ENCODE measurements around the gene HSPBP1.

Gene HSPBP1

DNA sequence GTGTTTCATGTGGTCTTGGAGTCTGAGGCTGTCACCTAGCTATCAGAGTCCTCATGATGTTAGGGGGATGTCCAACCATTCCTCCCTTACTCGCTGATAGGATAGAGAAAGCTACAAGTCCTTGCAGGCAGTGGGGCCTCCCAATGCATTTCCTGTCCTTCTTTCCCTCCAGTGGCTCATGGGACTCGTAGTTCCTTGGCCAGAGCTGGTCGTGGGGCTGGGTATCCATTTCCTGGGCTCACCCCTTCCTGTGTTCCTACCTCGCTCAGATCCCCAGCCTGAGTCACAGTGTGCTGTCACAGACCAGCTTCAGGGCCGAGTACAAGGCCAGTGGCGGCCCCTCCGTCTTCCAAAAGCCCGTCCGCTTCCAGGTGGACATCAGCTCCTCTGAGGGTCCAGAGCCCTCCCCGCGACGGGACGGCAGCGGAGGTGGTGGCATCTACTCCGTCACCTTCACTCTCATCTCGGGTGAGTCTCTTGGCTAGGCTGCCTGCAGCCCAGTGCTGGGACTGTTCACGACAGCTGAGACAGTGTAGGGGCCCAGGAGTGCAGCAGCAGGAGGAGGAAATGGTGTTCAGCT lies 26.2 kb upstream of the HSPBP1 start:
- no peak for DNase-seq

DNA sequence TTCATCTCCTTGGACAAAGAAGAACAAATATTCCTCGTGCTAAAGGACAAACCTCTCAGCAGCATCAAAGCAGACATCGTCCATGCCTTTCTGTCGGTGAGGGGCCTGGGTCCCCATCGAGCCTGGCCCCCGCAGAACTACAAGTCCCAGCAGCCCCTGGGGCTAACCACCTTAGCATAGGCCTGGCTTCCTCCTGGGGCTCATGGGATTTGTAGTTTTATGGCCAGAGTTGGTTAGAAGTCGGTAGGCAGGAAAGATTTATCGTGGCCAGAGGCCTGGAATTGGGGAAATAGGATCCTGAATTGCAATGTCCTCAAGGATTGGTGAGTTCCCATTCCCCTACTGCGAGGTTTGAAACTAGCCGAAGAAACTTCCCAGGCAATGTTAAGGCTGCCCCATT lies 25.6 kb upstream of the HSPBP1 start:
- peak; percentile 33 for DNase-seq

DNA sequence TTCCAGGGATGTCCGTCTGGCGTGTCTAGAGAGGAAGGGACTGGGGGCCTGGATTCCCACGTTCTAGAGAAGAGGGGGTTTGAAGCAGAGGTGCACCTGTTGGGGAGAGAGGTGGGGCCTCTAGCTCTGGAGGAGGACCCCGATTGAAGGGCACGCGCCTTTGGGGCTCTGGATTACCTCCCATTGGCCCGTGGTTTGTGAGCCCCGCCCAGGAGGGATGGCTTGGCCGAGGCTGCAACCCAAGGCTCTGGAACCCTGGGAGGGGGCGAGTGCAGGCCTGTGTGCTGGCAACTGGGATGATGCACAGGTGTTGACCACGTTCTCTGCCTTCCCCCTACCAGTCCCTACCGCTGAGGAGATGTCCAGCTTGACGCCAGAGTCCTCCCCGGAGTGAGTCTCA lies 25.1 kb upstream of the HSPBP1 start:
- no peak for DNase-seq

DNA sequence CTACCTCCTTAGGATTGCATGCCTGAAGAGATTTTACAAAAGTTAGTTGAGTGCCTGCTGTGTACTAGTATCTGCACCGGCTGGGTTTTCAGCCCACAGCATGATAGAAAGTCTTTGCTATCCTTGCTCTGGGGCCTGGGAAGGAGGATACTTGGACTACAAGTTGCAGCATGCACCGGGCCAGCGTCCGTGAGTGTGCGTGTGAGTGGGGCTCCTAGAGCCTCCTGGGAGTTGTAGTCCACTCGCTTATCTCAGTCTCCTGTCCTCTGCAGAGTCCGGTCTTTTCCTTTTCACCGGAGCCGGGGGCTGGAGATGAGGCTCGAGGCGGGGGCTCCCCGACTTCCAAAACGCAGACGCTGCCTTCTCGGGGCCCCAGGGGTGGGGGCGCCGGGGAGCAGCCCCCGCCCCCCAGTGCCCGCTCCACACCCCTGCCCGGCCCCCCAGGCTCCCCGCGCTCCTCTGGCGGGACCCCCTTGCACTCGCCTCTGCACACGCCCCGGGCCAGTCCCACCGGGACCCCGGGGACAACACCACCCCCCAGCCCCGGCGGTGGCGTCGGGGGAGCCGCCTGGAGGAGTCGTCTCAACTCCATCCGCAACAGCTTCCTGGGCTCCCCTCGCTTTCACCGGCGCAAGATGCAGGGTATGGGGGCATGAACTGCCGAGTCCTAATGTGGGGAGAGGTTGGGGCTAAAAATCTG lies 24.5 kb upstream of the HSPBP1 start:
- no peak for DNase-seq

- no peak for DNase-seq
Observed at GRCh38 chr19:55303477-55303876, 23.6 kb upstream of the HSPBP1 start.

DNA sequence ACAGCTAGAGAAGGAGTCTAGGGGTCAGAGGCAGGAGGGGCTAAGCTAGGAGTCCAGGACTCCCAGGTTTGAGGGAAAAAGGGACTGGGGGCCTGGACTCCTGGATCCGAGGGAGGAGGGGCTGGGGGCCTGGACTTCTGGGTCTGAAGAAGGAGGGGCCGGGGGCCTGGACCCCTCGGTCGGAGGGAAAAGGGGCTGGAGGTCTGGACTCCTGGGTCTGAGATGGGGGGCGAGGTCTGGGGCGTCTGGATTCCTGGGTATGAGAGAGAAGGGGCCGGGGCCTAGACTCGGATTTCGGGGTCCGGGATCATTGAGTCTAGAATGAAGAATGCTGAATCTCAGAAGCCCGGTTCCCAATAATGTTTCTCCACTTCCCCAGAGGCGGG lies 22.4 kb upstream of the HSPBP1 start:
- DNase-seq, result no peak

DNA sequence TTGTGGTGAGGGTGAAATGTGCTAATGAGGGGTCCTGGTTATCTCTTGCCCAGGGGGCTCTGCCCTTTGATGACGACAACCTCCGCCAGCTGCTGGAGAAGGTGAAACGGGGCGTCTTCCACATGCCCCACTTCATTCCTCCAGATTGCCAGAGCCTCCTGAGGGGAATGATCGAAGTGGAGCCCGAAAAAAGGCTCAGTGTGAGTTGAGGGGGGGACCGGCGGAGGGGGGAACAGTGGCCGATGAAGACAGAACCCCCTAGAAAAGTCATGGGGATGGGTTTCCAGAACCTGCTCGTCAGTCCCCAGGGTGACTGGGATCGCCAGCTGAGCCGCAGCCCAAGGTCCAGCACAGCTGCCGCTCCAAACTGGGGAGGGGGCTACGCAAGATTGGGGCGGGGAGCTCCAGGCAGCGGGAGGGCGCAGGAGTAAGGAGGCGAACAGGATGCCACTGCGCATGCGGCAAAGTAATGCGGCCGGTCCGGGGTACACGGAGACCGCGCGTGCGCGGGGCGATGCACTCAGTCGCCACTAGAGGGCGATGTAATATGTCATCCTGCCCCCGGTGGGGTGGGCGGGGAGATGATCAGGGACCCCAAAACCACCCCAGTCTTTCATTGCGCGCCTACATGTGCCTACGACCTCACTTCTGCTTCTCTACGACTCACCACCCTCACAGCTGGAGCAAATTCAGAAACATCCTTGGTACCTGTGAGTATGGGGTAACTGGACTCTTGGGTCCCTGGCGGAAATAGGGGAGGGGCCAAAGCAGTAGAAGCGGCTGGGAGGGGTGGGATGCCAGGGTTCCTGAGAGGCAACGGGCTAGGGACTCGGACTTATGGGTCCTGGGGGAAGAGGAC lies 21.8 kb upstream of the HSPBP1 start:
- peak; percentile 79 for DNase-seq

DNA sequence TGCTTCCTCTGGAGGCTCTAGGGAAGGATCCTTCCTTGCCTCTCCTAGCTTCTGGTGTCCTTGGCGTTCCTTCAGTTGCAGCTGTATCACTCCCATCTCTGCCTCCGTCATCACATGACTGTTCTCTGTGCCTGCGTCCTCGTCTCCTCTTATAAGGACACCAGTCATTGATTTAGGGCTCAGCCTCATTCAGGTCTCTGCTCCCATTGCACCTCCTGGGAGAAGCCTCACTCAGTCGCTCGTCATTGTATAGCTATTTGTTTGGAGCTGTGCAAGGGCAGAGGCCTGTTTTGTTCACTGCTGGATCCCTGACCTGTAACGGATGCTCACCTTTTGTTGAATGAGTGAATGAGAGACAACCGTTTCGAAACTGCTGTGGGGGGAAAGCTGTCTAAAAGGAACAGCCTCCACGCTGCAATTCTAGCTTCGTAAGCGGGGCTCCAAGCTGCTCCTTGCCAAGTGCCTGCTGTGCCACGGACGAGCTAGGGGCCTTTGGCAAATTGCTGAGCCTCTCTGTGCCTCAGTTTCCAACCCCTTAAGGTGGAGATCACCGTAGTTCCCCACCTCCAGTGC lies 21.1 kb upstream of the HSPBP1 start:
- DNase-seq, result no peak

GRCh38 chr19:55299991-55300390 lies 20.1 kb upstream of the HSPBP1 start:
- no peak for DNase-seq

DNA sequence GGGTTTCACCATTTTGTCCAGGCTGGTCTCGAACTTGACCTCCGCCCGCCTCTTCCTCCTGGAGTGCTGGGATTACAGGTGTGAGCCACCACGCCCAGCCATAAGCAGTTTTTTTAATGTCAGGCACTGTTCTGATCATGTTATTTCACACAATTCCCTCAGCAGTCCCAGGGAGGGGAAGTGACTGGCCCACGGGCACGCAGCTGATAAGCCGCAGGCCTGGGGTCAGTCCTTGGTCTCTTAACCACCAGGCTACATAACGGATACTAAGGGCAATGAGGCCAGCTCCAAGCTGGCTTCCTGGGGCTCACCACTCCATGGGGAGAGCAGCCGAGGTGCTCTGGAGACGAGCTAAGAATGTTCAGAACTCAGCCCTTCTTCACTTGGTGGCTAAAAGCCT lies 17.4 kb upstream of the HSPBP1 start:
- DNase-seq, result no peak

- no peak for DNase-seq
Observed at GRCh38 chr19:55289117-55289796, 9.3 kb upstream of the HSPBP1 start.

DNA sequence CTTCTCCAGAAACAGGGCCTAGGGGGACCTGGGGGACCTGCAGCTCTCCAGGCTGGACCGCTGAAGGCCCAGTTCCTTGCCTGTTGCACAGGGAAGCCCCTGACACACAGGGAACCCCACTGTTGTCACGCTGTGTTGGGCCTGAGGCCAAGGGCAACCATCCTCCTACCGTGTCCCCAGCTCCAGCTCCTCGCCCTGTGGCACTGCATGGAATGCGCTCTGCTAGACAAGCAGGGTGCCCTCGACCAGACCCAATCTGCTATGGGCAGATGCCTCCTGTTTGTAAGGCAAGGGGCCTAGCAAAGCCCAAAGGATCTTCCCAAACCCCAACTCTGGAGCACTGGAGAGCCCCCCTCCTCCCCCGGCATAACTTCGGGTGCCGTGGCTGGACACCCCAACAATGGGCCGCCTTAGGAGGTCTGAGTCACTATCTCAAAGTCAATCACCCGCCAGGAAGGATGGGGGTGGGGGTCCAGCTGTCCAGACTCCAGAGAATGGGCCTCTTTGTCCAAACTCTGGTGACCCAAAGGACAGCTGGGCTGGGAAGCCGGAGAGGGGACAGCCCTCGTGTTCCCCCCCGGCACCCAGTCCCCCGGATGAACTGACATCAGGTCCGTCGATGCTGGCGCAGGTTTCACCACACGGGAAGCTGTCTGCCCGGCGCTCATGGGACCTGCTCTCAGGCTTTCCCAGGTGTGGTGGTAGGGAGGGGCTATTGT lies 7.6 kb upstream of the HSPBP1 start:
- no peak for DNase-seq

- DNase-seq, result peak; percentile 48
Observed at GRCh38 chr19:55285229-55285890, 5.5 kb upstream of the HSPBP1 start.

- no peak for DNase-seq
Observed at GRCh38 chr19:55284405-55285058, 4.6 kb upstream of the HSPBP1 start.

- DNase-seq, result peak; percentile 29
Observed at GRCh38 chr19:55283548-55284377, 3.9 kb upstream of the HSPBP1 start, which contains the start of gene BRSK1. Gene BRSK1, plus strand, starts transcription at chr19:55283997. Its CDS starts 446 bp downstream, at chr19:55284443.

DNA sequence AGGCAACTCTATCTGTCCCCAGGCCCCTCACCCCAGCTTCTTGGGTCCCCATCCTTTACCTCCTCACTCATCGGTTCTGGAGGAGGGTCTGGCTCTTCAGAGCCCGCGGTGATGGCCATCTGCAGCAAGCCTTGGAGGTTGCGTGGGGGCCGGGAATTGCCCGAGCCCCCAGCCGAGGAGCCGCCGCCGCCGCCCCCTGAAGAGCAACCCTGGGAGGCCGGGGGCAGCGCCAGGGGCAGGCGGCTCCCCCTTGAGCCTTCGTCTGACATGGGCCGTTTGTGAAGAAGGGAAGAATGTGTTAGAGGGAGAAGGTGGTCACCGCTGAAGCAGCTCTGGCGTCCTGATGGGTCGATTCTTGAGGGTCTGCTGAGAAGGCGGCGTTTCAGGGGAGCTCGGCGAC lies 570 bp downstream of the HSPBP1 start:
- no peak for DNase-seq

DNA sequence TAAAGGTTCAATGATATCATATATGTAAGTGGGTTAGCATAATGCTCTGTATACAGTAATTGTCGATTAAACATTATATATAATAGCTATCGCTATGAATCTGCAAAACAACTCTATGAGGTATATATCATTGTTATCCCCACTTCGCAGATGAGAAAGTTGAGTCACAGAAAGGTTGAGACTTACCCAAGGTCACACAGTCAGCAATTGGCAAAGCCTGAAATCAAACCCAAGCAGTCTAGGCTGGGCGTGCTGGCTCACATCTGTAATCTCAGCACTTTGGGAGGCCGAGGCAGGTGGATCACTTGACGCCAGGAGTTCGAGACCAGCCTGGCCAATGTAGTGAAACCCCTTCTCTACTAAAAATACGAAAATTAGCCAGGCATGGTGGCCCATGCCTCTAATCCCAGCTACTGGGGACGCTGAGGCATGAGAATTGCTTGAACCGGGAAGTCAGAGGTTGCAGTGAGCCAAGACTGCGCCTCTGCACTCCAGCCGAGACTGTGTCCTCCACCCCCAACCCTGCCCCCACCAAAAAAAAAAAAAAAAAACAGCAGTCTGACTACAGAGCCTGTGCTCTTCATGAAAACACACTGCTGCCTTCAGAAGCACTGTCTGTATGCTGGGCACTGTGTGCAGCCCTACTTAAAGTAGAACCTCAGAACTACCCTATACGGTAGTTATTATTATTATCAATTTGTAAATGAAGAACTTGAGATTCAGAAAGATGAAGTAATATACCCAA lies 1.3 kb downstream of the HSPBP1 start:
- no peak for DNase-seq

DNA sequence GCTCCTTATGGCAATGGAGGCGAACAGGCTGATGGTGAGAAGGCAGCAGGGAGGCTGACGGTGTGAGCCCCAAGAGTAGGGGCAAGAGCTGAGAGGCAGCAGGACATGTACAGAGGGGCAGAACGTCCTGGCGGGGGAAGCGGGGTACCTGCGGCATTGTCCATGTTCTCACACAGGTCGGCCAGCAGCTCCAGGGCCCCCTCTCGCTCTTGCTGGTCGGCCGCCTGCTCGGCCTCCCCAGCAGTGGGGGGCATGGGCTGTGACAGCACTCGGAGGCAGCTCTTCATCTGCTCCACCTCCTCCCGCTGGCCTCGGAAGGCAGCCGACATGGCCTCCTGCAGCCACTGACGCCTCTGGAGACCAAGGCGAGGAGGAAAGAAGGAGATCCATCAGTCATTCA lies 2.4 kb downstream of the HSPBP1 start:
- no peak for DNase-seq
